ENCODE results near the gene TSPAN15.

TSPAN15 gene

DNA sequence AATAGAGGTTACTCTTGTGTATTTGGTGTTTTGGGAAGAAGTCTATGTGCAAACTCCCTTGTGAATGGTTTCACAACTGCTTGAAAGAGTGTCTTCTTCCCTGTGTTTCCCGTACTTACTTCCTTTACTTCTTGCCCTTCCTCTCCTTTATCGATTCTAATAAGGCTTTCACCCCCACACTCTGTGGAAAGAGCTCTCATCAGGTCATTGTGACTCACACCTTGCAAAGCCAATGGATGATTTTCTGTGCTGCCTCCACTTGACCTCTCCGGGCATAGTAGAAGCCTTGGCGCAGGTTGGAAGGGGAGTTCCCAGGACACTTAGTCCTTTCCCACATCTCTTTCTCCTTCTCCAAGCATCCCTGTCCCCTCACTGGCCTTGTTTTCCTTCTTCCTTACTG, 6.2 kb upstream of the TSPAN15 start:
- Histone ChIP-seq H3K36me3 (ENCODE audit: control insufficient read depth, low read length) (no peaks in the 10 kb centered on the region), H3K4me3 (ENCODE audit: low read length) (no peak overlapping the region), H3K27ac (ENCODE audit: low read depth, low read length) (no peak overlapping the region), H3K4me2 (ENCODE audit: low read length) (no peak overlapping the region), H3K9me3 (ENCODE audit: control insufficient read depth, insufficient read depth, low read length) (no peaks in the 10 kb centered on the region), H4K20me1 (ENCODE audit: control insufficient read depth, insufficient read depth, low read depth, low read length) (no peaks in the 10 kb centered on the region), H3K27me3 (ENCODE audit: control insufficient read depth, low read length) (peaks cover 14% of the 10 kb centered on the region), H3K79me2 (ENCODE audit: control insufficient read depth, low read length) (no peaks in the 10 kb centered on the region), H3K4me1 (ENCODE audit: control insufficient read depth, low read length) (no peaks in the 10 kb centered on the region), H3K9me2 (replicated peaks; ENCODE audit: control insufficient read depth, low read length) (no peaks in the 10 kb centered on the region), H3F3A (ENCODE audit: control insufficient read depth, insufficient read depth) (no peaks in the 10 kb centered on the region)
- TF ChIP-seq EZH2phosphoT487 (IDR thresholded peaks at IDR 0.05; ENCODE audit: borderline replicate concordance, low read length): no peak
- no peak for TF ChIP-seq CTCF (IDR thresholded peaks at IDR 0.05; ENCODE audit: low read depth, low read length, poor library complexity, severe bottlenecking)

GRCh38 chr10:69446229-69446628, 5.0 kb upstream of the TSPAN15 start:
- no peaks in the 10 kb centered on the region for H3F3A ChIP-seq (ENCODE audit: control insufficient read depth, insufficient read depth)
- no peak overlapping the region for H3K27ac ChIP-seq (ENCODE audit: low read depth, low read length)
- H3K4me3 ChIP-seq (ENCODE audit: low read length): no peak overlapping the region
- TF ChIP-seq EZH2phosphoT487 (IDR thresholded peaks at IDR 0.05; ENCODE audit: borderline replicate concordance, low read length) (no peak), CTCF (IDR thresholded peaks at IDR 0.05; ENCODE audit: low read depth, low read length, poor library complexity, severe bottlenecking) (no peak)
- peaks cover 14% of the 10 kb centered on the region for H3K27me3 ChIP-seq (ENCODE audit: control insufficient read depth, low read length)
- H3K9me2 ChIP-seq (replicated peaks; ENCODE audit: control insufficient read depth, low read length): no peaks in the 10 kb centered on the region
- peaks cover 6% of the 10 kb centered on the region for H3K4me1 ChIP-seq (ENCODE audit: control insufficient read depth, low read length)
- H4K20me1 ChIP-seq (ENCODE audit: control insufficient read depth, insufficient read depth, low read depth, low read length): no peaks in the 10 kb centered on the region
- H3K4me2 ChIP-seq (ENCODE audit: low read length): no peak overlapping the region
- H3K79me2 ChIP-seq (ENCODE audit: control insufficient read depth, low read length): no peaks in the 10 kb centered on the region
- H3K36me3 ChIP-seq (ENCODE audit: control insufficient read depth, low read length): no peaks in the 10 kb centered on the region
- H3K9me3 ChIP-seq (ENCODE audit: control insufficient read depth, insufficient read depth, low read length): no peaks in the 10 kb centered on the region

- no peak overlapping the region for H3K4me2 ChIP-seq (ENCODE audit: low read length)
- peaks cover 13% of the 10 kb centered on the region for H3K27me3 ChIP-seq (ENCODE audit: control insufficient read depth, low read length)
- H3K9me2 ChIP-seq (replicated peaks; ENCODE audit: control insufficient read depth, low read length): no peaks in the 10 kb centered on the region
- no peaks in the 10 kb centered on the region for H3K79me2 ChIP-seq (ENCODE audit: control insufficient read depth, low read length)
- TF ChIP-seq CTCF (IDR thresholded peaks at IDR 0.05; ENCODE audit: low read depth, low read length, poor library complexity, severe bottlenecking) (no peak), EZH2phosphoT487 (IDR thresholded peaks at IDR 0.05; ENCODE audit: borderline replicate concordance, low read length) (no peak)
- H3K36me3 ChIP-seq (ENCODE audit: control insufficient read depth, low read length): no peaks in the 10 kb centered on the region
- no peaks in the 10 kb centered on the region for H4K20me1 ChIP-seq (ENCODE audit: control insufficient read depth, insufficient read depth, low read depth, low read length)
- H3K27ac ChIP-seq (ENCODE audit: low read depth, low read length): no peak overlapping the region
- no peaks in the 10 kb centered on the region for H3K9me3 ChIP-seq (ENCODE audit: control insufficient read depth, insufficient read depth, low read length)
- H3F3A ChIP-seq (ENCODE audit: control insufficient read depth, insufficient read depth): no peaks in the 10 kb centered on the region
- H3K4me3 ChIP-seq (ENCODE audit: low read length): no peak overlapping the region
- H3K4me1 ChIP-seq (ENCODE audit: control insufficient read depth, low read length): peaks cover 8% of the 10 kb centered on the region
These were observed 4.6 kb upstream of the TSPAN15 start for GRCh38 chr10:69446650-69447151.

Measured in DOHH2 (cell line).